Panc1 (cell line): ENCODE measurements around the gene VSIG2. TPM values are rescaled to one million over a fixed set of nuclear protein-coding genes. Genes with fewer than 3 reads are reported as not detected.

Source experiments
- ATAC-seq: fragments of 200-7000 bp; cut with Tn5 transposase; 2 replicates; pipeline ENCODE4 v1.9.1; 2020; ENCODE audit warnings: mild to moderate bottlenecking, moderate library complexity
- BruUV-seq: library from RNA; stranded (reverse); fragments of 400-500 nt; replicated peaks from 2 replicates; lab custom pipeline; 2021; lab: Mats Ljungman, UMichigan
- CTCF ChIA-PET: fragments of 300-600 bp; sonication (Branson Sonifier 250); formaldehyde crosslinking; loops from one replicate; lab custom pipeline; 2022; ENCODE audit warnings: antibody characterized with exemption; lab: Charles Lee
- POLR2A ChIA-PET: fragments of 300-600 bp; sonication (Branson Sonifier 250); formaldehyde crosslinking; loops from one replicate; lab custom pipeline; 2022; ENCODE audit warnings: antibody characterized with exemption; lab: Charles Lee
- DNase-seq: peaks from one replicate; pipeline ENCODE4 v3.0.0-alpha.2; 2010; ENCODE audit warnings: low read depth, low spot score
- H3K27ac ChIP-seq: 2 replicates; pipeline ENCODE4 v1.5.1; 2011; ENCODE audit warnings: mild to moderate bottlenecking, low read length, inconsistent platforms
- H3K27me3 ChIP-seq: fragments of 200-500 bp; sonication (Bioruptor generic); 2 replicates; pipeline ENCODE4 v1.6.0; 2014; ENCODE audit warnings: low read length, inconsistent platforms; ENCODE audit not compliant: control insufficient read depth, insufficient read depth
- H3K36me3 ChIP-seq: fragments of 200-500 bp; sonication (Bioruptor generic); 2 replicates; pipeline ENCODE4 v1.5.1; 2014; ENCODE audit warnings: inconsistent platforms, mild to moderate bottlenecking, low read length, moderate library complexity; ENCODE audit not compliant: control insufficient read depth, insufficient read depth
- H3K4me1 ChIP-seq: 2 replicates; pipeline ENCODE4 v1.5.1; 2011; ENCODE audit warnings: inconsistent platforms, mild to moderate bottlenecking, low read length, moderate library complexity; ENCODE audit not compliant: control insufficient read depth, insufficient read depth
- H3K4me3 ChIP-seq, 2 experiments: 2 replicates each; pipeline ENCODE4 v1.5.1; 2011 to 2012; ENCODE audit warnings: low read depth in 2 of 2, low read length in 2 of 2, mild to moderate bottlenecking in 2 of 2, inconsistent platforms in 1 of 2, moderate library complexity in 1 of 2
- H3K9me3 ChIP-seq: fragments of 200-500 bp; sonication (Bioruptor generic); 2 replicates; pipeline ENCODE4 v1.5.1; 2014; ENCODE audit warnings: low read depth, mild to moderate bottlenecking, inconsistent platforms, low read length, moderate library complexity; ENCODE audit not compliant: control insufficient read depth, insufficient read depth
- CTCF ChIP-seq: fragments of 450-650 bp; IDR thresholded peaks from 2 replicates; pipeline ENCODE4 v1.5.1; 2017; ENCODE audit warnings: mild to moderate bottlenecking
- POLR2AphosphoS5 ChIP-seq: IDR thresholded peaks from 2 replicates; pipeline ENCODE4 v1.6.1; 2012; ENCODE audit warnings: mild to moderate bottlenecking, low read depth, low read length, moderate library complexity
- REST ChIP-seq, 2 experiments: IDR thresholded peaks; 2 replicates each; pipeline ENCODE4 v1.6.1; 2011 to 2012; ENCODE audit warnings: low read depth in 2 of 2, control low read depth in 1 of 2, low read length in 1 of 2, mild to moderate bottlenecking in 1 of 2, moderate library complexity in 1 of 2; ENCODE audit not compliant: insufficient read depth in 1 of 2
- SIN3A ChIP-seq: IDR thresholded peaks from 2 replicates; pipeline ENCODE4 v1.6.1; 2012; ENCODE audit warnings: low read depth, mild to moderate bottlenecking, low read length, moderate library complexity, borderline replicate concordance; ENCODE audit not compliant: insufficient read depth
- TCF7L2 ChIP-seq: IDR thresholded peaks from 2 replicates; pipeline ENCODE4 v1.6.1; 2011; ENCODE audit warnings: mild to moderate bottlenecking, low read depth, low read length, inconsistent platforms
- in situ Hi-C: cut with HindIII; loops from 2 replicates; pipeline ENCODE4 v1.10.0; 2016; ENCODE audit warnings: low sequenced_read_pairs, low pct_unique_long_range_greater_than_20kb
- intact Hi-C: fragments of 100-400 bp; cut with micrococcal nuclease; formaldehyde crosslinking; loops from one replicate; pipeline ENCODE4 v1.10.0; 2022; ENCODE audit not compliant: unreplicated experiment
- total RNA-seq: library from RNA; stranded (reverse); gene quantifications from one replicate; pipeline ENCODE4 v1.2.1, GENCODE V29; 2021; ENCODE audit not compliant: unreplicated experiment

VSIG2 gene
- total RNA-seq, 1 experiment from 2014 or later = not detected

- in situ Hi-C loops (no loop called here), intact Hi-C loops (loop anchor here (5.0 kb wide), 1 partner anchor 37 kb away; no protein-coding TSS in a partner anchor)
- peak; percentile 17 for DNase-seq
- Histone ChIP-seq H3K4me3 (peak within 1 kb of the TSS; percentile 75 to 84), H3K36me3 (no peaks in the 10 kb centered on the region), H3K27ac (peak within 1 kb of the TSS; percentile 96), H3K27me3 (no peaks in the 10 kb centered on the region), H3K9me3 (no peaks in the 10 kb centered on the region), H3K4me1 (peaks cover 23% of the 10 kb centered on the region)
- TF ChIP-seq POLR2AphosphoS5 (peak; percentile 92), TCF7L2 (peak; percentile 75), SIN3A (no peak; the same call in 1 of the 2 replicates), CTCF (no peak), REST (IDR thresholded peaks at IDR 0.05; ENCODE audit: insufficient read depth in 1 of 2, low read depth in 2 of 2, low read length in 1 of 2) (peak in 1 of 2 experiments; percentile 49; a peak in 2 of 4 replicates)
- peak; percentile 98 for ATAC-seq
- no TSS peak for BruUV-seq
- POLR2A ChIA-PET = interaction anchor here (0.5 kb wide), 1 partner anchor 57 kb away, joined by 3 read pairs; no protein-coding TSS in a partner anchor
- CTCF ChIA-PET = interaction anchor here (0.6 to 1.2 kb wide), 3 partner anchors 11 to 126 kb away, joined by 3 to 4 read pairs (median 3); no protein-coding TSS in a partner anchor
Observed at GRCh38 chr11:124800226-124800929, 48.3 kb upstream of the VSIG2 start, which contains the start of gene MSANTD2. MSANTD2 (minus strand) TSS chr11:124800406; CDS start chr11:124800380, 26 bp downstream.

GRCh38 chr11:124799348-124800225, 47.5 kb upstream of the VSIG2 start:
- peak overlapping the region; percentile 75 to 84 for H3K4me3 ChIP-seq
- 0 out of 2 replicates have a peak, but pooled peaks have one; percentile 61 for TF ChIP-seq SIN3A
- TF ChIP-seq CTCF = no peak
- in situ Hi-C loops (loop anchor here (5.0 kb wide), 1 partner anchor 38 kb away; no protein-coding TSS in a partner anchor), intact Hi-C loops (loop anchor here (5.0 kb wide), 2 partner anchors 37 to 38 kb away; partner anchors contain the start of gene ESAM)
- H3K9me3 ChIP-seq = no peaks in the 10 kb centered on the region
- peak; percentile 79 for ATAC-seq
- no peaks in the 10 kb centered on the region for H3K36me3 ChIP-seq
- ChIA-PET POLR2A (interaction anchor here (0.5 to 1.4 kb wide), 3 partner anchors 14 to 58 kb away, joined by 3 to 6 read pairs (median 3); no protein-coding TSS in a partner anchor), CTCF (interaction anchor here (0.6 to 0.7 kb wide), 4 partner anchors 10 to 125 kb away, joined by 3 to 7 read pairs (median 4); no protein-coding TSS in a partner anchor)
- DNase-seq = no peak
- H3K27ac ChIP-seq = peak overlapping the region; percentile 96
- peaks cover 23% of the 10 kb centered on the region for H3K4me1 ChIP-seq
- BruUV-seq = no TSS peak
- no peaks in the 10 kb centered on the region for H3K27me3 ChIP-seq
